Activated B cell treated with CpG ODN at 0.5 μM for 24 hours (primary cell): ENCODE results near the gene CYS1. TPM values are rescaled to one million over a fixed set of nuclear protein-coding genes. Genes with fewer than 3 reads are reported as not detected.

Experiments
- ATAC-seq: fragments of 200-7000 bp; cut with Tn5 transposase; one replicate; pipeline ENCODE4 v1.10.0; 2021; ENCODE audit warnings: low read depth, mild to moderate bottlenecking, moderate library complexity
- CTCF ChIA-PET: fragments of 350-600 bp; sonication (Branson Sonifier 250); formaldehyde crosslinking; loops from one replicate; lab custom pipeline; 2021; ENCODE audit warnings: antibody characterized with exemption; lab: Charles Lee
- POLR2A ChIA-PET: fragments of 350-600 bp; sonication (Branson Sonifier 250); formaldehyde crosslinking; loops from one replicate; lab custom pipeline; 2021; ENCODE audit warnings: antibody characterized with exemption; lab: Charles Lee
- DNase-seq: peaks from one replicate; pipeline ENCODE4 v3.0.0; 2022
- H3K27ac Mint-ChIP-seq: one replicate; pipeline ENCODE4 v1.8.0; 2020; ENCODE audit warnings: mixed read lengths
- H3K27me3 Mint-ChIP-seq: one replicate; pipeline ENCODE4 v1.8.0; 2021; ENCODE audit warnings: mixed read lengths
- H3K36me3 Mint-ChIP-seq: one replicate; pipeline ENCODE4 v1.8.0; 2021; ENCODE audit warnings: low read depth, mixed read lengths
- H3K4me1 Mint-ChIP-seq: one replicate; pipeline ENCODE4 v1.8.0; 2021; ENCODE audit warnings: mixed read lengths
- H3K4me3 Mint-ChIP-seq: one replicate; pipeline ENCODE4 v1.8.0; 2020; ENCODE audit warnings: mild to moderate bottlenecking, mixed read lengths
- H3K9me3 Mint-ChIP-seq: one replicate; pipeline ENCODE4 v1.8.0; 2020; ENCODE audit warnings: mixed read lengths
- CTCF ChIP-seq: fragments of 200-600 bp; IDR thresholded peaks from one replicate; pipeline ENCODE4 v1.8.0; 2022; ENCODE audit warnings: antibody characterized with exemption, mild to moderate bottlenecking
- intact Hi-C: fragments of 100-400 bp; cut with micrococcal nuclease; formaldehyde crosslinking; loops from one replicate; pipeline ENCODE4 v1.15.1; 2024
- total RNA-seq: library from RNA; stranded (reverse); gene quantifications from 2 replicates; pipeline ENCODE4 v1.2.3, GENCODE V29; 2022

Gene CYS1
- total RNA-seq, 1 donor from 2014 or later = 0.42 TPM

GRCh38 chr2:10026940-10027569 lies 53.2 kb downstream of the CYS1 start:
- intact Hi-C loops = no loop called here
- ATAC-seq (no peak), DNase-seq (no peak)
- peaks cover 42% of the 10 kb centered on the region for H3K4me1 Mint-ChIP-seq
- POLR2A ChIA-PET = interaction anchor here (0.7 to 4.6 kb wide), 2 partner anchors 17 to 1283 kb away, joined by 6 to 52 read pairs; partner anchors contain the start of gene KLF11
- no peak overlapping the region for H3K4me3 Mint-ChIP-seq
- no peaks in the 10 kb centered on the region for H3K9me3 Mint-ChIP-seq
- H3K36me3 Mint-ChIP-seq = no peaks in the 10 kb centered on the region
- CTCF ChIA-PET = interaction anchor here (2.1 kb wide), 1 partner anchor 43 kb away, joined by 9 read pairs; no protein-coding TSS in a partner anchor
- no peak overlapping the region for H3K27ac Mint-ChIP-seq
- no peak for TF ChIP-seq CTCF
- no peaks in the 10 kb centered on the region for H3K27me3 Mint-ChIP-seq

GRCh38 chr2:10022966-10023662 lies 57.1 kb downstream of the CYS1 start:
- DNase-seq = no peak
- POLR2A ChIA-PET = no interaction called here
- H3K4me3 Mint-ChIP-seq = no peak overlapping the region
- TF ChIP-seq CTCF = no peak
- ATAC-seq = no peak
- H3K36me3 Mint-ChIP-seq = no peaks in the 10 kb centered on the region
- peaks cover 4% of the 10 kb centered on the region for H3K27me3 Mint-ChIP-seq
- CTCF ChIA-PET = no interaction called here
- intact Hi-C loops = no loop called here
- no peaks in the 10 kb centered on the region for H3K9me3 Mint-ChIP-seq
- H3K4me1 Mint-ChIP-seq = peaks cover 3% of the 10 kb centered on the region
- no peak overlapping the region for H3K27ac Mint-ChIP-seq

GRCh38 chr2:10022445-10022844 lies 57.8 kb downstream of the CYS1 start:
- ChIA-PET POLR2A (no interaction called here), CTCF (interaction anchor here (1.7 kb wide), 1 partner anchor 38 kb away, joined by 6 read pairs; no protein-coding TSS in a partner anchor)
- no peak for ATAC-seq
- H3K4me3 Mint-ChIP-seq = no peak overlapping the region
- H3K27ac Mint-ChIP-seq = no peak overlapping the region
- no peaks in the 10 kb centered on the region for H3K4me1 Mint-ChIP-seq
- intact Hi-C loops = no loop called here
- H3K36me3 Mint-ChIP-seq = no peaks in the 10 kb centered on the region
- peaks cover 8% of the 10 kb centered on the region for H3K27me3 Mint-ChIP-seq
- no peak for TF ChIP-seq CTCF
- DNase-seq = no peak
- H3K9me3 Mint-ChIP-seq = peaks cover 1% of the 10 kb centered on the region

DNA sequence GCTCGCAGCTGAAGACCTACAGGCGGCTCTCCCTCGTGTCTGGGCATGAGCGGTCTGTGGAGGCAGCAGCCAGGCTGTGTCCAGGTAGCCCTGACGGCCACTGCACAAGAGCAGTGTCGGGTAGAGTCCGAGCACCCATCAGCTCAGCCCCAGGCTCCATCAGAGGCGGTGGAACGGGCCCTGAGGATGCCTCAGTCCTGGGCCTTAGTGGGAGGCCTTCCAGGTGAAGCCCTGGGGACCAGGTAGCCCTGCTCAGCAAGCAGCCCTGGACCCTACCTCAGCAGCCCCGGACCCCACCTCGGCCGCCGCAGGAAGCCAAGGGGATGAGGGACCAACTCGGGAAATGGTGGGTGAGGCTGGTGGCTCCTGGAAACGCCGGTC lies 58.2 kb downstream of the CYS1 start:
- Mint-ChIP-seq H3K27me3 (peaks cover 11% of the 10 kb centered on the region), H3K27ac (no peak overlapping the region), H3K4me1 (no peaks in the 10 kb centered on the region), H3K9me3 (peaks cover 3% of the 10 kb centered on the region), H3K4me3 (no peak overlapping the region), H3K36me3 (no peaks in the 10 kb centered on the region)
- intact Hi-C loops = no loop called here
- no peak for DNase-seq
- no peak for TF ChIP-seq CTCF
- ATAC-seq = no peak
- POLR2A ChIA-PET = no interaction called here
- CTCF ChIA-PET = interaction anchor here (1.7 kb wide), 1 partner anchor 38 kb away, joined by 6 read pairs; no protein-coding TSS in a partner anchor
